ENCODE results near the gene TMEM63C.

Gene TMEM63C

DNA sequence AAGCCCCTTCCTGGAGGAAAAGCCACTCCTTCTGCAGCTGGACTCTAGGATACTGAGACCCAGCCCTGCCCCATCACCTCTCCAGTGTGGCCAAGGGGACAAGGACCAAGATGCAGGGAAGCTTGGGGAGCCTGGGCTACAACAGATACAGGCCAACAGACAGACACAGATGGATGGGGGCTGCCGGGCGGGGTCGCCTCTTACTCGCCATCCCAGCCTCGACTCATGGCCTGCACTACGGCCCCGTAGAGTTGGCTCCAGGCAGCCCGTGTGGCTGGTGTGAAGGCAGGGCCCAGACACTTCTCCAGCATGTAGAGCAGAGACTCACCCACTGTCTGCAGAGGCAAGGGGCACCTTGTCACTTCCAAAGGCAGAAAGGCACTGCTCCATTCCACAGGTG is 84.7 kb downstream of the TMEM63C start:
- TF ChIP-seq, protein P1, sequence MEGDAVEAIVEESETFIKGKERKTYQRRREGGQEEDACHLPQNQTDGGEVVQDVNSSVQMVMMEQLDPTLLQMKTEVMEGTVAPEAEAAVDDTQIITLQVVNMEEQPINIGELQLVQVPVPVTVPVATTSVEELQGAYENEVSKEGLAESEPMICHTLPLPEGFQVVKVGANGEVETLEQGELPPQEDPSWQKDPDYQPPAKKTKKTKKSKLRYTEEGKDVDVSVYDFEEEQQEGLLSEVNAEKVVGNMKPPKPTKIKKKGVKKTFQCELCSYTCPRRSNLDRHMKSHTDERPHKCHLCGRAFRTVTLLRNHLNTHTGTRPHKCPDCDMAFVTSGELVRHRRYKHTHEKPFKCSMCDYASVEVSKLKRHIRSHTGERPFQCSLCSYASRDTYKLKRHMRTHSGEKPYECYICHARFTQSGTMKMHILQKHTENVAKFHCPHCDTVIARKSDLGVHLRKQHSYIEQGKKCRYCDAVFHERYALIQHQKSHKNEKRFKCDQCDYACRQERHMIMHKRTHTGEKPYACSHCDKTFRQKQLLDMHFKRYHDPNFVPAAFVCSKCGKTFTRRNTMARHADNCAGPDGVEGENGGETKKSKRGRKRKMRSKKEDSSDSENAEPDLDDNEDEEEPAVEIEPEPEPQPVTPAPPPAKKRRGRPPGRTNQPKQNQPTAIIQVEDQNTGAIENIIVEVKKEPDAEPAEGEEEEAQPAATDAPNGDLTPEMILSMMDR (conservative IDR thresholded peaks at IDR 0.05; ENCODE audit: low read depth, low read length): no peak
- H3K36me3 ChIP-seq (ENCODE audit: insufficient read depth): no peaks in the 10 kb centered on the region
- no peak overlapping the region for H3K4me2 ChIP-seq
- H3K4me1 ChIP-seq (ENCODE audit: low read depth, poor library complexity, severe bottlenecking): no peaks in the 10 kb centered on the region
- no peak overlapping the region for H3K9ac ChIP-seq
- no peak overlapping the region for H3K4me3 ChIP-seq (IDR thresholded peaks at IDR 0.05; ENCODE audit: insufficient read depth, low read depth, low read length)
- no peak overlapping the region for H3K27ac ChIP-seq
- no peaks in the 10 kb centered on the region for H3K27me3 ChIP-seq (ENCODE audit: insufficient read depth, low read depth)
- no peak overlapping the region for H2AFZ ChIP-seq (ENCODE audit: low read depth)
- H4K20me1 ChIP-seq (ENCODE audit: insufficient read depth): no peaks in the 10 kb centered on the region
- no peaks in the 10 kb centered on the region for H3K79me2 ChIP-seq (ENCODE audit: insufficient read depth, low read depth)

DNA sequence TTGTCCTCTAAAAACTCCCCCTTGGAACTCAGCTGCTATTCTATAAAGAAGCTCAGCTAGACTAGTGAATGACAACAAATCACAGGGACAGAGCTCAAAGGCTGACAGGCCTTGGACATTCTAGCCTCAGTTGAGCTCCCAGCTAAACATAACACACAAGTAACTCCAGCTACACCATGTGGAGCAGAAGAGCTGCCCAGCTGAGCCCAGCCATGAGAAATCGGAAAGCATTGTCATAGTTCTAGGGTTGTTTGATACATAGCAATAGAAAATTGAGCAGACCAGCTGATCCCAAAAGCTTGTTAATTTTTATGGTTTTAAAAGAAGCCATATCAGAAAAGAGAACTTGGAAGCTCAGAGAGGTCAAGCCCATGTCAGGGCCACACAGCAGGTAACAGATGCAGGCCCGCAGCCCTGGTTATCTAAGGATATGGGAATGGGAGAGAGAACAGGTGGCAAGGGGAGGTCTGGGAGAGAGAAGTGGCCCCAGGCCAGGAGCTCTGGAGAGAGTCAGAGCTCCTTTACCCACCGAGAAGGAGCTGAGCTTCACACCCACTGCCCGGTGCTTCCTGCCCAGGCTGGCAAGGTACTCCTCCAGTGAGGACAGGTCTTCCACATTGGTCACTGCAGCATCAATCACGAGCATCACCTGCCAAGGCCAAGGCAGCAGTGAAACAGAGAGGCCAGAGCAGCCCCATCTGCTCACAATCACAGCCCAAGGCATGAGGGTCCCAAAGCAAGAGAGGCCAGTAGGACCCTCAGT is 86.5 kb downstream of the TMEM63C start:
- no peak overlapping the region for H3K4me3 ChIP-seq (IDR thresholded peaks at IDR 0.05; ENCODE audit: insufficient read depth, low read depth, low read length)
- H2AFZ ChIP-seq (ENCODE audit: low read depth): no peak overlapping the region
- no peaks in the 10 kb centered on the region for H3K79me2 ChIP-seq (ENCODE audit: insufficient read depth, low read depth)
- TF ChIP-seq, protein P1 (conservative IDR thresholded peaks at IDR 0.05; ENCODE audit: low read depth, low read length): no peak
- H3K4me2 ChIP-seq: no peak overlapping the region
- H3K4me1 ChIP-seq (ENCODE audit: low read depth, poor library complexity, severe bottlenecking): no peaks in the 10 kb centered on the region
- no peaks in the 10 kb centered on the region for H3K27me3 ChIP-seq (ENCODE audit: insufficient read depth, low read depth)
- H3K9ac ChIP-seq: no peak overlapping the region
- H3K27ac ChIP-seq: no peak overlapping the region
- no peaks in the 10 kb centered on the region for H4K20me1 ChIP-seq (ENCODE audit: insufficient read depth)
- no peaks in the 10 kb centered on the region for H3K36me3 ChIP-seq (ENCODE audit: insufficient read depth)

GRCh38 chr14:77268989-77269600 is 87.5 kb downstream of the TMEM63C start:
- Histone ChIP-seq H4K20me1 (ENCODE audit: insufficient read depth) (no peaks in the 10 kb centered on the region), H3K79me2 (ENCODE audit: insufficient read depth, low read depth) (no peaks in the 10 kb centered on the region), H3K4me1 (ENCODE audit: low read depth, poor library complexity, severe bottlenecking) (no peaks in the 10 kb centered on the region), H3K4me3 (IDR thresholded peaks at IDR 0.05; ENCODE audit: insufficient read depth, low read depth, low read length) (no peak overlapping the region), H2AFZ (ENCODE audit: low read depth) (no peak overlapping the region), H3K4me2 (no peak overlapping the region), H3K27me3 (ENCODE audit: insufficient read depth, low read depth) (no peaks in the 10 kb centered on the region), H3K9ac (no peak overlapping the region), H3K36me3 (ENCODE audit: insufficient read depth) (no peaks in the 10 kb centered on the region), H3K27ac (no peak overlapping the region)
- TF ChIP-seq, protein P1 (conservative IDR thresholded peaks at IDR 0.05; ENCODE audit: low read depth, low read length): no peak

DNA sequence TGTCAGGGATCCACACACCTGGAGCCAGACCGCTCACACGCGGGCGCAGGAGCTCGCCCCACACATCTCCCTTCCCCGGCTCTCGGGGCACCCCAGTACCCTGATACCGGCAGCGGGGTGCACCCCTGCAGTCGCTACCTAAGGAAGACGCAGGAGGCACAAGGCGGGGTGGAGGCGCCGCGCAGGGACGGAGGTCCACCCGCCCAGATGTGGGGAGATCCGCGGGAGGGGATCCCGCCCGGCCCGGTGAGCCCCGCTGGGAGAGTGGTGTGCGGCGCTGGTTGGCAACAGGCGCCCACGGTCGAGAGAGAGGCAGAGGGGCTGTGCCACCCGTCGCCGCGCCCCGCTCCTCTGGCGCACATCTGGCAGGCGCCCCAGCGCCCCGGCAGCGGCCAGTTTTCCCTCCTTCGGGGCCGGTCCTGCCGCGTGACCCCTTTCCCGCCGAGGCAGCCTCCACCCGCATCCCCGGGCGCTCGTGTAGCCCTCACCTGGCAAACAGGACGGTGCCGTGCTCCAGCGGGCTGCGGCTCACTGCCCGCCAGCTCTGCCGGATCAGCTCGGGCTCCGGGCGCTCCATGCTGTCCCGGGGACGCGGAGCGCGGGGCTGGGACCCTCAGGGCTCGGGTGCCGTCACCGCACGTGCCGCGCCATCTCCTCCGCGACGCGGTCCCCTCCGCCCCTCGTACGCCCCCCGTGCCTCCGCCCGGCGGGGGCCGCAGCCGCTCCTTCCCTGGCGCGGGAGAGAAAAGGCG is 88.9 kb downstream of the TMEM63C start:
- Histone ChIP-seq H3K79me2 (ENCODE audit: insufficient read depth, low read depth) (no peaks in the 10 kb centered on the region), H3K36me3 (ENCODE audit: insufficient read depth) (no peaks in the 10 kb centered on the region), H4K20me1 (ENCODE audit: insufficient read depth) (no peaks in the 10 kb centered on the region), H3K4me2 (no peak overlapping the region), H3K27ac (no peak overlapping the region), H3K9ac (no peak overlapping the region), H2AFZ (ENCODE audit: low read depth) (no peak overlapping the region), H3K4me3 (IDR thresholded peaks at IDR 0.05; ENCODE audit: insufficient read depth, low read depth, low read length) (no peak overlapping the region), H3K4me1 (ENCODE audit: low read depth, poor library complexity, severe bottlenecking) (no peaks in the 10 kb centered on the region), H3K27me3 (ENCODE audit: insufficient read depth, low read depth) (no peaks in the 10 kb centered on the region)
- TF ChIP-seq, protein P1 (conservative IDR thresholded peaks at IDR 0.05; ENCODE audit: low read depth, low read length): no peak
